Right forelimb (tissue), 1 donor: ENCODE measurements around the gene SLC4A5.
"Not testable (repeated sequence)": the region's sequence is repeated elsewhere in the genome, so short reads cannot be mapped to it uniquely, and the experiment has no call there.

Experiments
- DNase-seq: peaks from one replicate; pipeline ENCODE4 v3.0.0-alpha.2; 2018

Gene SLC4A5

DNA sequence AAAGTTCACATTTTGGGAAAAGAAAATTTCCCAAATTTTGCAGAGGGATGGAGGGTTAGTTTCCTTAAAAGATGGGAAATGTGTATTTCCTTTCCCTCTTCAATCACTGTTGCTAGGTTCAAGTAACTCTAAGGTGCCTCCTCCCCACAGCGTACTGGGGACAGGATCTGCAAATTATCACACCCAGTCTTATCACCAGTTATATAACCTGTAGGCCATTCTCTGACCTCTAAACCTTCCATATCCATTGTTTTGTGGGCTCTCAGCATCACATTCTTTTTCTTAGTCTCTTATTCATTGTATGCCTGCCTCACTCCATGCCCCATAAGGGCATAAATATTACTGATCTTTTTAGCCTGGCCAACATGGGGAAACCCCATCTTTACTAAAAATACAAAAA lies 148.4 kb downstream of the SLC4A5 start:
- no peak for DNase-seq

DNA sequence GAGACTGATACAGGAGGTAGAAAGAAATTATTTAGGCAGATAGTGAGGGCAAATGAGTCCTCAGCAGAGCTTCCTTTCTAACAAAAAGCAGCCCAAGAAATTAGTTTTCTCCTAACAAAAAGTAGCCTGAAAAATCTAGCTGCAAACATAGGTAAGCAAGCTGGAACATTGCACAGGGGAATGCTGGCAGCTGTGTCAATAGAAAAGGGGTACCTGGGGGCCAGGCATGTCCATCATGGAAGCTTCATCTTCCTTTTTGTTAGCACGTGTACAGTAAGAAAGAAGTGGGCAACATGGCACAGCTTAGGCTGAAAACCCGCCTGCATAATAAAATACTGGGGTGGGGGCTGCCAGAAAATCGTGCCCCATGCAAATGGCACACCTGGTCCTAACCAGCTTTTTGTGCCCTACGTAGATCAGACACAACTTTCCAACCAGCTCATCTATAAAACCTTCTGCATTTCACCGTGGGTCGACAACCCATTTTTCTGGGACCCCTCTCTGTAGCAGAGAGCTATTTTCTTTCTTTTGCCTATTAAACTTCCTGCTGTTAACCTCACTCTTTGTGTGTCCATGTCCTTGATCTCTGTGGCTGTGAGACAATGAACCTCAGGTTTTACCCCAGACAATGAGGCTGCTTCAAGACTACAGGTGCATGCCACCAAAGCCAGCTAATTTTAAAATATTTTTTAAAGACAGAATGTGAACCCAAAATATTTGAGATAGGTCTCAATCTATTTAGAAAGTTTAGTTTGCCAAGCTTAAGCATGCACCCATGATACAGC lies 151.4 kb downstream of the SLC4A5 start:
- no peak for DNase-seq

DNA sequence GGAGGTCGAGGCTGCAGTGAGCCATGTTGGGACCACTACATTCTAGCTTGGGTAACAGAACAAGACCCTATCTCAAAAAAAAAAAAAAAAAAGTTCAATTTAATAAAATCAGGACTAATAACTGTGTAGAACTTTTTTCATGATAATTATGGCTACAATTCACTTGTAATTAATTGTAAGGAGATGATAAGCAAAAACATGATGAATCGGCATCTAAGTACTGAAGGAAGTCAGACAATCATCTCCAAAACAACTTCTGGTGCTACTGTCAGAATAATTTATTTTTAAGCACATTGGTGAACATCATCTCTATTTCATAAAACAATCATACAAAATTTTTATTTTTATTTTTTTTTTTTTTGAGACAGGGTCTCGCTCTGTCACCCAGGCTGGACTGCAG lies 154.5 kb downstream of the SLC4A5 start:
- no peak for DNase-seq

DNA sequence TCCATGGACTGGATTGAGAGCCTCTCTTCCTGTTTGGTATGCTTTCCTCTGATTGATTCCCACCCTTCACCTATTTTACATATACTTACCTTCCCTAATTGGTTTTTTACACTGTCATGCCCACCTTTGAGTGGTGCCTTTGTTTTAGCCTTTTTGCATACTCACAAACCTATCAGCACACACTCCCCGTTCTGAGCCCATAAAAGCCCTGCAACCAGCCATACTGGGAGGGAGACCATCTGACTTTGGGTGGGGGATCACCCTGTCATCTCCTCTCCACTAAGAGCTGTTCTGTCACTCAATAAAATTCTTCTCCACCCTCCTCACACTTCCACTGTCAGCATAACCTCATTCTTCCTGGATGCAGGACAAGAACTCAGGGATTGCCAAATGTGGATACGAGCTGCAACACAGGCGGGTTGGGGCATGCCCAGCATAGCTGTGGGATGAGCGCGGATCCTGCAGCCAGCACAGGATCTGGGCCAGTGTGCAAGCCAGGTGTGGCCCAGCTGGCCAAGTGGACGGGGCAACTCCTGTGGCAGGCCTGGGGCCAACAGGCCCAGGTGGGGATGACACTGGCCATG lies 155.1 kb downstream of the SLC4A5 start:
- DNase-seq = no peak

DNA sequence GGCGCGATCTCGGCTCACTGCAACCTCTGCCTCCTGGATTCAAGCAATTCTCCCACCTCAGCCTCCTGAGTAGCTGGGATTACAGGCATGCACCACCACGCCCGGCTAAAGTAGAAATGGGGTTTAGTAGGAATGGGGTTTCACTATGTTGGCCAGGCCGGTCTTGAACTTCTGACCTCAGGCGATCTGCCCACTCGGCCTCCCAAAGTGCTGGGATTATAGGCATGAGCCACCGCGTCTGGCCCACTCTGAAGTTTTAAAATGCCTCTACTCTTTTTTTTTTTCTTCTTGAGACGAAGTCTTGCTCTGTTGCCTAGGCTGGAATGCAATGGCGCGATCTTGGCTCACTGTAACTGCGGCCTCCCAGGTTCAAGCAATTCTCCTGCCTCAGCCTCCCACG lies 156.5 kb downstream of the SLC4A5 start:
- DNase-seq = not testable (repeated sequence)

DNA sequence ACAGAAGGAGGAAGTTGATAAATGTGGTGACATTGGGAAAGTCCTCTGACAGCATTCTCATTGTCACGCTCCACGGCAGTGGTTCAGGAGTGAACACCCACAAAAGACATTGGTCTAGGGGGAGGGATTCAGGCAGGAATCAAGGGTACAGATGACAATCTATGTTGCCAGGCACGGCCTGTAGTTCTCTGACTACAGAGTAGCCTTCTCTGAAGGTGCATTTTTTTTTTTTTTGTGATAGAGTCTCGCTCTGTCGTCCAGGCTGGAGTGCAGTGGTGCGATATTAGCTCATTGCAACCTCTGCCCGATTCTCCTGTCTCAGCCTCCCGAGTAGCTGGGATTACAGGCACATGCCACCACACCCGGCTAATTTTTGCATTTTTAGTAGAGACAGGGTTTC lies 157.2 kb downstream of the SLC4A5 start:
- no peak for DNase-seq

DNA sequence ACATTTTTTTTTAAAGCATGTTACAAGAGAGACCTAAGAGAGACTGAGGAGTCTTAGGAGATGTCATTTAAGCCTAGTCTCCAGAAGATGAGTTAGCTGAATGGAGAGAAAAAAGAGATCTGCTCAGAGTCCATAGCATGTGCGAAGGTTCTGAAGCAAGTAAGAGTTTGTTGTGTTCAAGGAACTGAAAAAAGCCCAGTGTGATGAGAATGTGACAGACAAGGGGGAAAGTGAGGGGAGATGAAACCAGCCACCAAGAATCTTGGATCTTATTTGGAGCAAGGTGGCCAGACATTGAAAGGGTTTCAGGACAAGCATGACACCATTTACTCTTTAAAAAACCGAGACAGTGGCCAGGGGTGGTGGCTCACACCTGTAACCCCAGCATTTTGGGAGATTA lies 159.3 kb downstream of the SLC4A5 start:
- no peak for DNase-seq

DNA sequence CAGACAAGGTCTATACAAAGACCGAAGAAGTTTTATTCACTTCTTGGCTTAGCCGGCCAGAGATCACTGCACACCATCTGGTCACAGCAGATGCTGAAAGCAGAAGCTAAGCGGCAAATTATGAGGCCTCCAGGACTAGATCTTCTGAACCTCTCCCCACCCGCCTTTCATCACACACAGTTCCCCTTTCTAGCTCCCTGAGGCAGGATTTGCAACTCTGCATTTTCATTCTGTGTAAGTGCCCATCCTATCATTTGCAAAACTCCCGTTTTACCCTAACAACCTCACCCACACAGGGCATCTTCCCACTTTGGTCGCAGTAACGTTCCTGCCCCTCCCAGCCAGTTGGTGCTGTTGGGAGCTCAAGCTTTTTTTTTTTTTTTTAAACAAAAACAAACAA lies 161.5 kb downstream of the SLC4A5 start:
- DNase-seq = no peak

DNA sequence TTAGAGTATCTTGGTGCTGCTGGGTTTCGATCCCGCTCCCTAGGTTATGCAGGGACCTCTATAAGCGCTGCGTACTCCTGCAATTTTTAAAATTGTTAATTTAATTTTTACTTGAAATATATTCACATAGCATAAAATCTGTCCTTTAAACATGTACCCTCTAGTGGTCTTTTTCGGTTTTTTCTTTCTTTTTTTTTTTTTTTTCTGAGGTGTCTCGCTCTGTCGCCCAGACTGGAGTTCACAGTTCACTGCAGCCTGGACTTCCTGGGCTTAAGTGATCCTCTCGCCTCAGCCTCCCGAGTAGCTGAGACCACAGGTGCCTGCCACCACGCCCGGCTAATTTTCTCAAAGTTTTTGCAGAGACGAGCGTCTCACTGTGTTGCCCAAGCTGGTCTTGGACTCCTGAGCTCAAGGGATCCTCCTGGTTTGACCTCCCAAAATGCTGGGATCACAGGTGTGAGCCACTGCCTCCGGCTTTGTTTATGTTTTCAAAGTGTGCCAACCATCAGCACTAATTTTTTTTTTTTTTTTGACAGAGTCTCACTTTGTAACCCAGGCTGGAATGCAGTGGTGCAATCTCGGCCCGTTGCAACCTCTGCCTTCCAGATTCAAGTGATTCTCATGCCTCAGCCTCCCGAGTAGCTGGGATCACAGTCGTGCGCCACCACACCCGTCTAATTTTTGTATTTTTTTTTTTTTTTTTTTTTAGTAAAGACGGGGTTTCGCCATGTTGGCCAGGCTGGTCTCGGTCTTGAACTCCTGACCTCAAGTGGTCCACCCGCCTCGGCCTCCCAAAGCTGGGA lies 164.0 kb downstream of the SLC4A5 start:
- no peak for DNase-seq

DNA sequence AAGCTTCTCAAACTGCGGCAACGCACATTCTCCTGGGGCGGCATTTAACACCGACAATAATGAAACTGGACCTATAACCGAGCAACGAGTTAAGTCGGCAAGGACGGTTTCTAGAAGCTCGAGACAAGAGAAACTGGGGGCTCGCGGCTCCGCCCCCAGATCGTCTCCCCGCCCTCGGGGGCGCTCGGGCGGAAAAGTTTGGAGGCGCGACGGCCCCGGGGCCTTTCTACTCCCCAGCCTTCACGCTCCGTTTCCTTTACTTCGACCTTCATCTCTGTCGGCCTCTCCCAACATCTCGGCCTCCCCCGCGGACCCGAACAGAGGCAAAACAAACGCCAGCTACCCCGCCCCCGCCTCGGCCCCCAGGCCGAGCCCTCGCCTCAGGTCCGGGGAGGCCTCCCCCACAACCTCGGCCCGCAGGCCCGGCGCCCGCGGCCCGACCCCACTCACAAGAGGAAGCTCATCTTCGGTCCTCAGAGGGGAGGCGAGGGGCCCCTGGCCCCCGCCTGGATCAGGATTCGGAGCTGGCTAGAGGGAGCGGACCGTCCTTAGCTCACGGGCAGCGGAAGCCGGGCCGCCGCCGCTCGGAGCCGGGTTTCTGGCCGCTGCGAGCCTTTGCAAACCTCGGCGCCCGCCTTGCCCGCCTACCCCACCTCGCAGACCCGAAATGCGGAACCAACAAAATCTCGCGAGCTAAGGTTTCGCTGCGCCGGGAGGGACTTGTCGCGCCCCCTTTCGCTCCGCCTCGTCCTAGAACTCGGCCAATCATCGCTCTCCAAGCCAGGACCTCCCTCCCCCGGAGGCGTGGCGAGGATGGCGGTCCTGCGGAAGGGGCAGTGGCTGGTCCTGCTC lies 164.8 kb downstream of the SLC4A5 start, which contains the start of gene MOB1A:
TSS of gene MOB1A (minus strand) at position 669 of the 852 bp plus-strand sequence. CDS start at position 464, 205 bp downstream.
- peak; percentile 99 for DNase-seq

DNA sequence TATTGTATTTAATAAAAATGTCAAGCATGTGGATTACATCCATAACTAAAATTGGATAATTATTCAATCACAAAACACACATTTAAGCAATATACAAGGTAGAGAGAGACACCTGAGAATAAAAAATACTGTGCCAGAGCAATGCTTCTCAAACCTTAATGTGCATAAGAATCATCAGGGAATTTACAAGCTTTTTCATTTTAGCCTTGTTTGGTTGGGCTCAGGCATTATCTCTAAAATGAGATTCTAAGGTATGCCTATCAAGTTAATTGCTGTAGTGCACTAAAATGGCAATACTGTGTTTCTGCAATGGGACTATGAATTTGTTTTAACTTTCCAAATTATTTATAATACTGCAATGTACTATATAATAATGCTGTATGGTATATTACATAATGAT lies 165.5 kb downstream of the SLC4A5 start:
- DNase-seq = no peak

DNA sequence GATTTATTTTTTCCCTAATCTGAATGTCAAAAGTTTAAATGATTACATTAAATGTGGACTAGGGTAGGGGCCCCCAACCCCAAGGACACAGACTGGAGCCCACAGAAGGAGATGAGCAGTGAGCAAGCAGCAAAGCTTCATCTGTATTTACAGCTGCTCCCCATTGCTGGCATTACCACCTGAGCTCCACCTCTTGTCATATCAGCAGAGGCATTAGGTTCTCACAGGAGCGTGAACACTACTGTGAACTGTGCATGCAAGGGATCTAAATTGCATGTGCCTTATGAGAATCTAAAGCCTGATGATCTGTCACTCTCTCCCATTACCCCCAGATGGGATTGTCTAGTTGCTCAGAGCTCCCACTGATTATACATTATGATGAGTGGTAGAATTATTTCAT lies 168.3 kb downstream of the SLC4A5 start:
- no peak for DNase-seq

DNA sequence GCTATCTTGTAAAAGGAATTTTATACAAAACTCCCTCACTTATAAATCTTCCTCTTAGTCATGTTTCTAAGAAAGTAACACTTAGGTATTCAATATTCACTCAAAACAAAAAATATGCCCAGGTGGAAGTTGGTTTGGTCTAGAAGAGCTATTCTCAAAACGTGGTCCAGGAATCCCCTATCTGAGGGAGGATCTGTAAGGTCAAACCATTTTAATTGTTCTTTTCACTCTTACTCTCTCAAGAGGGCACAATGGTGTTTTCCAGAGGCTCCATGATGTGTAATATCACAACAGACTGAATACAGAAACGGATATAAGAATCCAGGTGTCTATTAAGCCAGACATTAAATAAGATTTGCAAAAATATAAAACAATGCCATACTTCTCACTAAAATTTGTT lies 174.5 kb downstream of the SLC4A5 start:
- no peak for DNase-seq
